HepG2 (cell line): ENCODE data around the gene ESYT2. TPM values are rescaled to one million over a fixed set of nuclear protein-coding genes. Genes with fewer than 3 reads are reported as not detected.

Experiments
- BCL3 ChIP-seq: sonication (generic); formaldehyde crosslinking; IDR thresholded peaks from 2 replicates; pipeline ENCODE4 v1.5.1; 2020; ENCODE audit warnings: mild to moderate bottlenecking, missing genetic modification reagents, moderate library complexity
- CHD2 ChIP-seq: IDR thresholded peaks from 2 replicates; pipeline ENCODE4 v1.6.1; 2011; ENCODE audit warnings: low read depth, low read length, improper control_type of control experiment
- DR1 ChIP-seq: sonication (generic); formaldehyde crosslinking; IDR thresholded peaks from 2 replicates; pipeline ENCODE4 v1.8.0; 2021; ENCODE audit warnings: mild to moderate bottlenecking, missing genetic modification reagents, inconsistent platforms
- FOXA1 ChIP-seq, 2 experiments: fragments of 450-650 bp in 1 of 2; sonication (generic) in 1 of 2; formaldehyde crosslinking in 1 of 2; IDR thresholded peaks; 2 replicates each; pipeline versions ENCODE4 v1.4.0 to v1.6.1; 2016 to 2020; ENCODE audit warnings: missing genetic modification reagents in 1 of 2
- GLI4 ChIP-seq: sonication (generic); formaldehyde crosslinking; IDR thresholded peaks from 2 replicates; pipeline ENCODE4 v1.5.1; 2020; ENCODE audit warnings: missing genetic modification reagents, mild to moderate bottlenecking, moderate library complexity, borderline replicate concordance
- HNF4G ChIP-seq, 2 experiments: sonication (generic) in 1 of 2; formaldehyde crosslinking in 1 of 2; IDR thresholded peaks; 2 replicates each; pipeline versions ENCODE4 v1.4.0 to v1.6.1; 2011 to 2020; ENCODE audit warnings: borderline replicate concordance in 2 of 2, low read depth in 2 of 2, mild to moderate bottlenecking in 2 of 2, low read length in 1 of 2, missing genetic modification reagents in 1 of 2, moderate library complexity in 1 of 2
- HNRNPL ChIP-seq: fragments of 200-400 bp; formaldehyde crosslinking; IDR thresholded peaks from 2 replicates; pipeline ENCODE4 v1.6.1; 2017; ENCODE audit warnings: mild to moderate bottlenecking, low read depth, low read length
- HOXA3 ChIP-seq: sonication (generic); formaldehyde crosslinking; IDR thresholded peaks from 2 replicates; pipeline ENCODE4 v1.5.0; 2020; ENCODE audit warnings: missing genetic modification reagents
- NCOA2 ChIP-seq: sonication (generic); formaldehyde crosslinking; IDR thresholded peaks from 2 replicates; pipeline ENCODE4 v1.8.0; 2022; ENCODE audit warnings: inconsistent platforms
- TEAD2 ChIP-seq: sonication (generic); formaldehyde crosslinking; IDR thresholded peaks from 2 replicates; pipeline ENCODE4 v1.9.0; 2021; ENCODE audit warnings: missing genetic modification reagents
- XBP1 ChIP-seq: sonication (generic); formaldehyde crosslinking; IDR thresholded peaks from 2 replicates; pipeline ENCODE4 v1.5.0; 2020; ENCODE audit warnings: missing genetic modification reagents
- ZFP37 ChIP-seq: sonication (generic); formaldehyde crosslinking; IDR thresholded peaks from 2 replicates; pipeline ENCODE4 v1.4.0; 2020; ENCODE audit warnings: missing genetic modification reagents, borderline replicate concordance
- ZIK1 ChIP-seq: sonication (generic); formaldehyde crosslinking; IDR thresholded peaks from 2 replicates; pipeline ENCODE4 v1.5.0; 2020; ENCODE audit warnings: mild to moderate bottlenecking, low read depth, missing genetic modification reagents, borderline replicate concordance
- ZNF224 ChIP-seq: sonication (generic); formaldehyde crosslinking; IDR thresholded peaks from 2 replicates; pipeline ENCODE4 v1.5.0; 2020; ENCODE audit warnings: mild to moderate bottlenecking, missing genetic modification reagents
- ZNF232 ChIP-seq: sonication (generic); formaldehyde crosslinking; IDR thresholded peaks from 2 replicates; pipeline ENCODE4 v1.4.0; 2020; ENCODE audit warnings: missing genetic modification reagents, borderline replicate concordance
- ZNF430 ChIP-seq: sonication (generic); formaldehyde crosslinking; IDR thresholded peaks from 2 replicates; pipeline ENCODE4 v1.9.0; 2021; ENCODE audit warnings: mild to moderate bottlenecking, missing genetic modification reagents
- ZNF543 ChIP-seq: sonication (generic); formaldehyde crosslinking; IDR thresholded peaks from 2 replicates; pipeline ENCODE4 v1.4.0; 2020; ENCODE audit warnings: mild to moderate bottlenecking, missing genetic modification reagents
- ZNF747 ChIP-seq: sonication (generic); formaldehyde crosslinking; IDR thresholded peaks from 2 replicates; pipeline ENCODE4 v1.8.1; 2023; ENCODE audit warnings: missing genetic modification reagents, mild to moderate bottlenecking, borderline replicate concordance
- ZNF766 ChIP-seq: sonication (generic); formaldehyde crosslinking; IDR thresholded peaks from 2 replicates; pipeline ENCODE4 v1.5.0; 2020; ENCODE audit warnings: missing genetic modification reagents, borderline replicate concordance
- ZNF879 ChIP-seq: sonication (generic); formaldehyde crosslinking; IDR thresholded peaks from 2 replicates; pipeline ENCODE4 v1.8.1; 2023; ENCODE audit warnings: missing genetic modification reagents
- polyA plus RNA-seq, 8 experiments: library from polyadenylated mRNA; depleted of rRNA in 3 of 8; stranded (reverse) in 7 of 8; unstranded in 1 of 8; fragments of >200 nt; fragmentation: Illumina TruSeq in 4 of 8; extraction: Trizol in 4 of 8; gene quantifications; 2 replicates each; pipeline versions ENCODE4 v1.2.1 to v1.2.3, GENCODE V29; 2011 to 2016; ENCODE audit warnings: low read depth in 4 of 8, missing spikeins in 1 of 8, mixed read lengths in 1 of 8; ENCODE audit not compliant: insufficient read depth in 1 of 8
- total RNA-seq, 5 experiments: library from RNA; depleted of rRNA; stranded (reverse); fragments of >200 nt; fragmentation: Illumina TruSeq; extraction: Trizol; gene quantifications; 2 replicates each; pipeline ENCODE4 v1.2.3, GENCODE V29; 2016; ENCODE audit warnings: low read depth in 1 of 5
- TF ChIP-seq, protein P1 (sequence below): sonication (generic); formaldehyde crosslinking; IDR thresholded peaks from 2 replicates; pipeline ENCODE4 v1.4.0; 2020; ENCODE audit warnings: missing genetic modification reagents
- TF ChIP-seq, protein P2 (sequence below): sonication (generic); formaldehyde crosslinking; IDR thresholded peaks from 2 replicates; pipeline ENCODE4 v1.8.0; 2022; ENCODE audit warnings: mild to moderate bottlenecking, missing genetic modification reagents, borderline replicate concordance
- TF ChIP-seq, protein P3 (sequence below): sonication (generic); formaldehyde crosslinking; IDR thresholded peaks from 2 replicates; pipeline ENCODE4 v1.8.1; 2023; ENCODE audit warnings: mild to moderate bottlenecking, moderate library complexity, missing genetic modification reagents

The ESYT2 gene
- total and polyA plus RNA-seq, 2 of the 13 experiments (the other 11 are each of a cell fraction or from before 2014, with no cell fraction given), result 28.5 to 37.3 TPM

- TF ChIP-seq ZNF430 (peak; percentile 81), ZNF879 (CRISPR knock-in tag) (no peak), ZNF766 (CRISPR knock-in tag) (peak; percentile 71; the same call in 1 of the 2 replicates), DR1 (no peak), HNRNPL (peak; percentile 87), ZIK1 (peak; percentile 63; the same call in 1 of the 2 replicates), XBP1 (CRISPR knock-in tag) (no peak), HNF4G (IDR thresholded peaks at IDR 0.05; ENCODE audit: borderline replicate concordance, low read depth, low read length) (peak; percentile 57; the same call in 1 of the 2 replicates), HNF4G (CRISPR knock-in tag; IDR thresholded peaks at IDR 0.05; ENCODE audit: borderline replicate concordance, low read depth) (peak; percentile 72; the same call in 1 of the 2 replicates), TEAD2 (CRISPR knock-in tag) (no peak), CHD2 (no peak), FOXA1 (IDR thresholded peaks at IDR 0.05) (no peak), FOXA1 (CRISPR knock-in tag; IDR thresholded peaks at IDR 0.05) (peak; percentile 69), ZNF232 (peak; percentile 55; the same call in 1 of the 2 replicates), ZNF543 (peak; percentile 52; the same call in 1 of the 2 replicates), NCOA2 (CRISPR knock-in tag) (0 out of 2 replicates have a peak, but pooled peaks have one; percentile 11), ZFP37 (0 out of 2 replicates have a peak, but pooled peaks have one; percentile 53), HOXA3 (CRISPR knock-in tag) (peak; percentile 84; the same call in 1 of the 2 replicates), ZNF224 (CRISPR knock-in tag) (no peak), ZNF747 (CRISPR knock-in tag) (peak; percentile 70; the same call in 1 of the 2 replicates), BCL3 (CRISPR knock-in tag) (peak; percentile 72; the same call in 1 of the 2 replicates), GLI4 (CRISPR knock-in tag) (peak; percentile 65; the same call in 1 of the 2 replicates)
- TF ChIP-seq, protein P1, sequence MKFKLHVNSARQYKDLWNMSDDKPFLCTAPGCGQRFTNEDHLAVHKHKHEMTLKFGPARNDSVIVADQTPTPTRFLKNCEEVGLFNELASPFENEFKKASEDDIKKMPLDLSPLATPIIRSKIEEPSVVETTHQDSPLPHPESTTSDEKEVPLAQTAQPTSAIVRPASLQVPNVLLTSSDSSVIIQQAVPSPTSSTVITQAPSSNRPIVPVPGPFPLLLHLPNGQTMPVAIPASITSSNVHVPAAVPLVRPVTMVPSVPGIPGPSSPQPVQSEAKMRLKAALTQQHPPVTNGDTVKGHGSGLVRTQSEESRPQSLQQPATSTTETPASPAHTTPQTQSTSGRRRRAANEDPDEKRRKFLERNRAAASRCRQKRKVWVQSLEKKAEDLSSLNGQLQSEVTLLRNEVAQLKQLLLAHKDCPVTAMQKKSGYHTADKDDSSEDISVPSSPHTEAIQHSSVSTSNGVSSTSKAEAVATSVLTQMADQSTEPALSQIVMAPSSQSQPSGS, result no peak; the same call in 1 of the 2 replicates
- TF ChIP-seq, protein P2, sequence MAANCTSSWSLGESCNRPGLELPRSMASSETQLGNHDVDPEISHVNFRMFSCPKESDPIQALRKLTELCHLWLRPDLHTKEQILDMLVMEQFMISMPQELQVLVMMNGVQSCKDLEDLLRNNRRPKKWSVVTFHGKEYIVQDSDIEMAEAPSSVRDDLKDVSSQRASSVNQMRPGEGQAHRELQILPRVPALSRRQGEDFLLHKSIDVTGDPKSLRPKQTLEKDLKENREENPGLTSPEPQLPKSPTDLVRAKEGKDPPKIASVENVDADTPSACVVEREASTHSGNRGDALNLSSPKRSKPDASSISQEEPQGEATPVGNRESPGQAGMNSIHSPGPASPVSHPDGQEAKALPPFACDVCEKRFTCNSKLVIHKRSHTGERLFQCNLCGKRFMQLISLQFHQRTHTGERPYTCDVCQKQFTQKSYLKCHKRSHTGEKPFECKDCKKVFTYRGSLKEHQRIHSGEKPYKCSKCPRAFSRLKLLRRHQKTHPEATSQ, result peak; percentile 86; the same call in 1 of the 2 replicates
- TF ChIP-seq, protein P3, sequence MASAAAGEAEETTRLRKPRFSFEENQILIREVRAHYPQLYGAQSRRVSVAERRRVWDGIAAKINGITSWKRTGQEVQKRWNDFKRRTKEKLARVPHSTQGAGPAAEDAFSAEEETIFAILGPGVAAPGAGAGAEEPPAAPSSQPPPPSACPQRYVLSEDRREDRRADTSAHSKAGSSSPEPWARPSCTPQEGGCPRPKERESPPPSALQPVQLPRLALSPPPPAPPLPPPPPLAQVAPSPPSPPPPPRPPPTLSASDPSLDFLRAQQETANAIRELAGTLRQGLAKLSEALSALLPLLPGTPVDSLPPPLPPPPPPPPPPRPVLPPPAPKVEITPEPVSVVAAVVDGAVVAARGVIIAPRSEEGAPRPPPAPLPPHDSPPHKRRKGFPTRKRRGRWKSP (CRISPR knock-in tag), result peak; percentile 63; the same call in 1 of the 2 replicates
Measured at GRCh38 chr7:158818325-158819213, 10.7 kb downstream of the ESYT2 start (continued).
